Bronchial epithelial cell (primary cell): ENCODE results near the gene LAMC2. TPM values are rescaled to one million over a fixed set of nuclear protein-coding genes. Genes with fewer than 3 reads are reported as not detected.

Experiments
- DNase-seq: peaks from one replicate; pipeline ENCODE4 v3.0.0-alpha.2; 2010; ENCODE audit warnings: low read depth
- FAIRE-seq: peaks from 2 replicates; lab custom pipeline; 2011; peaks lifted over from hg19 to GRCh38; lab: Jason Lieb, UNC
- H3K27me3 ChIP-seq: 2 replicates; pipeline ENCODE4 v1.5.1; 2011; ENCODE audit warnings: low read length; ENCODE audit not compliant: control insufficient read depth, insufficient read depth
- H3K36me3 ChIP-seq: 2 replicates; pipeline ENCODE4 v1.5.1; 2011; ENCODE audit warnings: low read length; ENCODE audit not compliant: control insufficient read depth, insufficient read depth
- H3K4me3 ChIP-seq: 2 replicates; pipeline ENCODE4 v1.5.1; 2011; ENCODE audit warnings: mild to moderate bottlenecking, low read depth, low read length, control low read depth
- total RNA-seq: library from RNA; depleted of rRNA; stranded (reverse); fragments of >200 nt; gene quantifications from 2 replicates; pipeline ENCODE4 v1.2.1, GENCODE V29; 2014
- TF ChIP-seq, protein P1 (sequence below): IDR thresholded peaks from 2 replicates; pipeline ENCODE4 v1.5.1; 2011; ENCODE audit warnings: mild to moderate bottlenecking, moderate library complexity, low read length, control low read depth, inconsistent platforms; ENCODE audit not compliant: insufficient read depth, severe bottlenecking

The LAMC2 gene
- total RNA-seq, 1 donor from 2014 or later = 1,840 TPM

- Histone ChIP-seq H3K4me3 (no peak overlapping the region), H3K36me3 (peaks cover 31% of the 10 kb centered on the region), H3K27me3 (no peaks in the 10 kb centered on the region)
- no peak for DNase-seq
- no peak for FAIRE-seq
- TF ChIP-seq, protein P1, sequence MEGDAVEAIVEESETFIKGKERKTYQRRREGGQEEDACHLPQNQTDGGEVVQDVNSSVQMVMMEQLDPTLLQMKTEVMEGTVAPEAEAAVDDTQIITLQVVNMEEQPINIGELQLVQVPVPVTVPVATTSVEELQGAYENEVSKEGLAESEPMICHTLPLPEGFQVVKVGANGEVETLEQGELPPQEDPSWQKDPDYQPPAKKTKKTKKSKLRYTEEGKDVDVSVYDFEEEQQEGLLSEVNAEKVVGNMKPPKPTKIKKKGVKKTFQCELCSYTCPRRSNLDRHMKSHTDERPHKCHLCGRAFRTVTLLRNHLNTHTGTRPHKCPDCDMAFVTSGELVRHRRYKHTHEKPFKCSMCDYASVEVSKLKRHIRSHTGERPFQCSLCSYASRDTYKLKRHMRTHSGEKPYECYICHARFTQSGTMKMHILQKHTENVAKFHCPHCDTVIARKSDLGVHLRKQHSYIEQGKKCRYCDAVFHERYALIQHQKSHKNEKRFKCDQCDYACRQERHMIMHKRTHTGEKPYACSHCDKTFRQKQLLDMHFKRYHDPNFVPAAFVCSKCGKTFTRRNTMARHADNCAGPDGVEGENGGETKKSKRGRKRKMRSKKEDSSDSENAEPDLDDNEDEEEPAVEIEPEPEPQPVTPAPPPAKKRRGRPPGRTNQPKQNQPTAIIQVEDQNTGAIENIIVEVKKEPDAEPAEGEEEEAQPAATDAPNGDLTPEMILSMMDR = no peak
Observed at GRCh38 chr1:183228347-183229220, 42.5 kb downstream of the LAMC2 start.

DNA sequence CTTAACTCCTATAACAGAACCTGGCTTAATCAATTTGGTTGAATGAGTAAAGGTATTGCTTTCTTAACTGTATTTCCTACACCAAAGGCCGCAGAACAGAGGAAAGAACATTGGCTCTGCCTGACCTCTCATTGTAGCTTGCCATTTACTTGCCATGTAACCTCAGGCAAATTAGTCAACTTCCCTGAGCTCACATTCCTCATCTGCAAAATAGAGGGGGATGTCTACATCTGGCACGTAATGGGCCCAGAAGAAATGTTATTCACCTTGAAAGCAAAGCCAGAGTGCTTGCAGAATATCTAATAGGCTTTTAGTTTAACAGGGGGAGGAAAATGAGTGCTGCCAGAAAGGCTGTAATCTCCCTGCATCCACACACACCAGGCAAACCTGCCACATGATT, 44.3 kb downstream of the LAMC2 start:
- Histone ChIP-seq H3K36me3 (peaks cover 30% of the 10 kb centered on the region), H3K4me3 (no peak overlapping the region), H3K27me3 (no peaks in the 10 kb centered on the region)
- FAIRE-seq (no peak), DNase-seq (peak; percentile 51)
- TF ChIP-seq, protein P1 = no peak

GRCh38 chr1:183231545-183231944, 45.5 kb downstream of the LAMC2 start:
- Histone ChIP-seq H3K36me3 (peaks cover 31% of the 10 kb centered on the region), H3K27me3 (no peaks in the 10 kb centered on the region), H3K4me3 (no peak overlapping the region)
- TF ChIP-seq, protein P1 = no peak
- FAIRE-seq = no peak
- DNase-seq = no peak

GRCh38 chr1:183233113-183233512, 47.0 kb downstream of the LAMC2 start:
- peaks cover 21% of the 10 kb centered on the region for H3K36me3 ChIP-seq
- TF ChIP-seq, protein P1 = no peak
- H3K4me3 ChIP-seq = no peak overlapping the region
- FAIRE-seq (no peak), DNase-seq (no peak)
- no peaks in the 10 kb centered on the region for H3K27me3 ChIP-seq

GRCh38 chr1:183234660-183235476, 48.8 kb downstream of the LAMC2 start:
- H3K4me3 ChIP-seq = no peak overlapping the region
- no peak for FAIRE-seq
- peaks cover 21% of the 10 kb centered on the region for H3K36me3 ChIP-seq
- no peaks in the 10 kb centered on the region for H3K27me3 ChIP-seq
- TF ChIP-seq, protein P1 = peak; percentile 74
- peak; percentile 98 for DNase-seq
